ENCODE measurements around the gene TENM3. TPM values are rescaled to one million over a fixed set of nuclear protein-coding genes. Genes with fewer than 3 reads are reported as not detected.

TENM3 gene
- total RNA-seq, 4 donors from 2014 or later = 0.64 to 5.5 (median 2.1) TPM

DNA sequence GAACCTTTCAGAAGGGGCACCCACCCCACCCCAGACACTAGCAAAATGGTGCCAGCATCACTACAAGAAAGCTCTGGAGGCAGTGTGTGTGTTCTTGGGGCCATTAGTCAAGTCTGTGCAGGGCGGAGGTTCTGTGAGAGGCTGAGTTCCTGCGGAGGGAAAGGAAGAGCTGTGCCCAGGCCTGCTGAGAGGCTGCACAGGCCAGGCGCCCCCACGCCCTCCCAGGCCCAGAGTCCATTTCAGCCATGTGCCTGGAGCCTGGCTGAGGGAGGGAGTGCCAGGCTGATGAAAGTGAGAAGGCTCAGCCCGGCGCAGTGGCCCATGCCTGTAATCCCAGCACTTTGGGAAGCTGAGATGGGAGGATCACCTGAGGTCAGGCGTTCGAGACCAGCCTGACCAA lies 584.0 kb downstream of the TENM3 start:
- DNase-seq = no peak
- Histone ChIP-seq H3K27ac (no peak overlapping the region), H3K4me1 (peaks cover 0 to 11% (median 0%) of the 10 kb centered on the region in 3 donors), H3K4me3 (no peak overlapping the region), H3K9me3 (no peaks in the 10 kb centered on the region), H3K27me3 (peaks cover 0 to 4% (median 0%) of the 10 kb centered on the region in 4 donors), H3K36me3 (no peaks in the 10 kb centered on the region)
- intact Hi-C loops (cut with DNase I) = no loop called here
- 50 to 92% methylated on average over 2 to 7 of the region's 8 CpGs for WGBS, 2 donors
- TF ChIP-seq, protein P1, sequence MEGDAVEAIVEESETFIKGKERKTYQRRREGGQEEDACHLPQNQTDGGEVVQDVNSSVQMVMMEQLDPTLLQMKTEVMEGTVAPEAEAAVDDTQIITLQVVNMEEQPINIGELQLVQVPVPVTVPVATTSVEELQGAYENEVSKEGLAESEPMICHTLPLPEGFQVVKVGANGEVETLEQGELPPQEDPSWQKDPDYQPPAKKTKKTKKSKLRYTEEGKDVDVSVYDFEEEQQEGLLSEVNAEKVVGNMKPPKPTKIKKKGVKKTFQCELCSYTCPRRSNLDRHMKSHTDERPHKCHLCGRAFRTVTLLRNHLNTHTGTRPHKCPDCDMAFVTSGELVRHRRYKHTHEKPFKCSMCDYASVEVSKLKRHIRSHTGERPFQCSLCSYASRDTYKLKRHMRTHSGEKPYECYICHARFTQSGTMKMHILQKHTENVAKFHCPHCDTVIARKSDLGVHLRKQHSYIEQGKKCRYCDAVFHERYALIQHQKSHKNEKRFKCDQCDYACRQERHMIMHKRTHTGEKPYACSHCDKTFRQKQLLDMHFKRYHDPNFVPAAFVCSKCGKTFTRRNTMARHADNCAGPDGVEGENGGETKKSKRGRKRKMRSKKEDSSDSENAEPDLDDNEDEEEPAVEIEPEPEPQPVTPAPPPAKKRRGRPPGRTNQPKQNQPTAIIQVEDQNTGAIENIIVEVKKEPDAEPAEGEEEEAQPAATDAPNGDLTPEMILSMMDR (IDR thresholded peaks at IDR 0.05) = no peak
- no peak for TF ChIP-seq POLR2A (IDR thresholded peaks at IDR 0.05)

GRCh38 chr4:182827954-182828353 lies 584.8 kb downstream of the TENM3 start:
- no peak for DNase-seq
- Histone ChIP-seq H3K27me3 (peaks cover 0 to 4% (median 0%) of the 10 kb centered on the region in 4 donors), H3K36me3 (no peaks in the 10 kb centered on the region), H3K27ac (no peak overlapping the region), H3K4me1 (peaks cover 0 to 11% (median 0%) of the 10 kb centered on the region in 3 donors), H3K9me3 (no peaks in the 10 kb centered on the region), H3K4me3 (no peak overlapping the region)
- TF ChIP-seq, protein P1 (IDR thresholded peaks at IDR 0.05) = no peak
- no peak for TF ChIP-seq POLR2A (IDR thresholded peaks at IDR 0.05)
- intact Hi-C loops (cut with DNase I) = no loop called here
- WGBS, 2 donors = 82 to 86% methylated on average over 5 to 7 of the region's 9 CpGs

DNA sequence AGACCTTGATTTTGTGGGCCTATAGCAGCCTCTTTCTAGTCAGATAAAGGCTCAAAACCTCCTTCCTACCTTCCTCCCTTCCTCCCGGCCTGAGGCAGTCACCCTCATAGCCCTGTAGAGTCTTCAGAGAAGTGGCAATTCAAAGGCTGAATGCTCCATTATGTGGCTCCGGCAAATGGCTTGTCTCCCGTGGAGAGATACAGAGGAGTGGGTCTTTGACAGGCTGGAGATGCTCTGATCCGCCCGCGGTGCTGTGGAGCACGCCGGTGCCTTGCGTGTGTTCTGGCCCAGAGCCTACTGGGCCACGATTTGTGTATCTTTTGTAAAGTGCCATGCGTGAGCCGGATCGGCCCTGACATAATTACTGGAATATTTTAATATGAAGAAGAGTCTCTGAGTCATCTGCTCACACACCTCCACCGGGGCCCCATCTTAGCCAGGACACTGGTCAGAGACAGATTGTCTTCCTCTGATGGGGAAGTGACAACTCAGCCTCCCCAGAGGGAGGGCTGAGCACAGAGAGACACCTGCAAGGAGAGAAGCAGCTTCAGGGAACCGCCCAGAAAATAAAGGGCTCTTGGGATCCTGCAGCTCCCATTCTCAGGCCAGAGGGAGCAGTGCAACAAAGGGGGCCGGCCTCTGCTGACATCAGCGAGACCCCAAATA lies 585.3 kb downstream of the TENM3 start:
- H3K9me3 ChIP-seq = no peaks in the 10 kb centered on the region
- no peak for TF ChIP-seq POLR2A (IDR thresholded peaks at IDR 0.05)
- TF ChIP-seq, protein P1 (IDR thresholded peaks at IDR 0.05) = no peak
- intact Hi-C loops (cut with DNase I) = no loop called here
- H3K4me3 ChIP-seq = no peak overlapping the region
- H3K36me3 ChIP-seq = no peaks in the 10 kb centered on the region
- H3K27me3 ChIP-seq = peaks cover 0 to 4% (median 0%) of the 10 kb centered on the region in 4 donors
- WGBS, 2 donors = 59 to 67% methylated on average over 4 to 8 of the region's 17 CpGs
- DNase-seq = no peak
- H3K27ac ChIP-seq = no peak overlapping the region
- H3K4me1 ChIP-seq = peaks cover 0 to 11% (median 0%) of the 10 kb centered on the region in 3 donors

GRCh38 chr4:182829196-182829595 lies 586.0 kb downstream of the TENM3 start:
- Histone ChIP-seq H3K4me3 (no peak overlapping the region), H3K27me3 (peaks cover 0 to 4% (median 0%) of the 10 kb centered on the region in 4 donors), H3K27ac (no peak overlapping the region), H3K4me1 (peaks cover 0 to 11% (median 0%) of the 10 kb centered on the region in 3 donors), H3K36me3 (no peaks in the 10 kb centered on the region), H3K9me3 (no peaks in the 10 kb centered on the region)
- DNase-seq = no peak
- intact Hi-C loops (cut with DNase I) = no loop called here
- TF ChIP-seq POLR2A (IDR thresholded peaks at IDR 0.05) = no peak
- TF ChIP-seq, protein P1 (IDR thresholded peaks at IDR 0.05) = no peak
- 85 to 88% methylated on average over 8 to 9 of the region's 9 CpGs for WGBS, 2 donors

DNA sequence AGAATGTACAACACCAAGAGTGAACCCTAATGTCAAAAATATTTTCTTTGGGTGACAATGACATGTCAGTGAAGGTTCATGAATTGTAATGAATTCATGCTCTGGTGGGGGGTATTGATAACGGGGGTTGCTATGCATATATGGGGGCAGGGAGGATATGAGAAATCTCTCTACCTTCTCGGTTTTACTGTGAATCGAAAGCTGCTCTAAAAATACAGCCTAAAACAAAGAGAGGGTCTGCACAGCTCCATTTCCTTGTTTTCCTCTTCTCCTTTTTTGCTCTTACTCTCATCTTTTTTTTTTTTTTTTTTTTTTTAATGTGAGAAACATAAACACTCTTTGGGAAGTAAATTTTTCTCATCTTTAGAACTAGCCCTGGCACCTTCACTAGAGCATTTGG lies 588.2 kb downstream of the TENM3 start:
- 73 to 76% methylated on average over 3 of the region's 3 CpGs for WGBS, 2 donors
- intact Hi-C loops (cut with DNase I) = no loop called here

More for the DNA sequence above, 588.2 kb downstream of the TENM3 start:
- Histone ChIP-seq H3K36me3 (no peaks in the 10 kb centered on the region), H3K27me3 (peaks cover 0 to 9% (median 0%) of the 10 kb centered on the region in 4 donors), H3K27ac (no peak overlapping the region), H3K9me3 (no peaks in the 10 kb centered on the region), H3K4me1 (peaks cover 0 to 9% (median 0%) of the 10 kb centered on the region in 3 donors), H3K4me3 (no peak overlapping the region)
- TF ChIP-seq, protein P1 (IDR thresholded peaks at IDR 0.05) = no peak
- no peak for TF ChIP-seq POLR2A (IDR thresholded peaks at IDR 0.05)
- DNase-seq = no peak

Data from esophagus squamous epithelium (tissue), 5 donors.